ENCODE data around the gene SCFD2. TPM values are rescaled to one million over a fixed set of nuclear protein-coding genes. Genes with fewer than 3 reads are reported as not detected.

The SCFD2 gene
- polyA plus RNA-seq, 1 donor from 2014 or later, result 5.0 TPM

DNA sequence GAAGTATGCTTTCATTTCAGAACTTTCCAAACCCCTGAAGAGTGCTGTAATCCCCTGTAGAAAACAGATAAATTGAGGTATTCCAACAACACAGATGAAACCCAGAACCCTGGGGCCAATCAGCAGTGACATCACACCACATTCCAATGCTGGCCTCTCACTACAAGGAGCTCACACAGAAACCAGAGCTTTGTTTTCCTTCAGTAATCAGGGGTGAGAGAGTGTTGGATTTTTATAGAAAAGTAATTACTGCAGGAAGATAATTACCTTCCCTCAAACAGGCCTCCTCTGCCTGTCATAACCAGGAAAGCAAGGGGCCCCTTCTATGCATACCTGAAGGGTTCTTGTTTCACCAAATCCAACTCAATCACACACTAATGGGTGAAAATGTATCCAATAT is 246.2 kb downstream of the SCFD2 start:
- H3K36me3 ChIP-seq (ENCODE audit: insufficient read depth, low read length), result no peaks in the 10 kb centered on the region
- H3K27ac ChIP-seq (ENCODE audit: low read length), result no peak overlapping the region
- no peaks in the 10 kb centered on the region for H3K79me2 ChIP-seq (replicated peaks; ENCODE audit: insufficient read depth, low read length)
- H3K9ac ChIP-seq (ENCODE audit: low read length), result no peak overlapping the region
- no peak overlapping the region for H3K4me3 ChIP-seq (ENCODE audit: low read length)
- H2AFZ ChIP-seq (ENCODE audit: low read depth, low read length), result no peak overlapping the region
- no peaks in the 10 kb centered on the region for H4K20me1 ChIP-seq (ENCODE audit: insufficient read depth)
- no peak overlapping the region for H3K4me2 ChIP-seq (ENCODE audit: low read length)
- no peaks in the 10 kb centered on the region for H3K9me2 ChIP-seq (ENCODE audit: insufficient read depth, low read length)
- H3K27me3 ChIP-seq (ENCODE audit: insufficient read depth, low read depth, low read length), result no peaks in the 10 kb centered on the region
- no peaks in the 10 kb centered on the region for H3K9me3 ChIP-seq (ENCODE audit: low read length)
- no peaks in the 10 kb centered on the region for H3F3A ChIP-seq (ENCODE audit: insufficient read depth, low read length, poor library complexity, severe bottlenecking)
- TF ChIP-seq POLR2AphosphoS5 (IDR thresholded peaks at IDR 0.05) (no peak), MXI1 (conservative IDR thresholded peaks at IDR 0.05; ENCODE audit: poor library complexity, severe bottlenecking) (no peak), EP300 (conservative IDR thresholded peaks at IDR 0.05; ENCODE audit: poor library complexity, severe bottlenecking) (no peak), SMC3 (conservative IDR thresholded peaks at IDR 0.05; ENCODE audit: poor library complexity) (no peak), TAF1 (IDR thresholded peaks at IDR 0.05; ENCODE audit: low read depth) (no peak), EZH2 (IDR thresholded peaks at IDR 0.05; ENCODE audit: borderline replicate concordance, insufficient read depth, low read length, poor library complexity, severe bottlenecking) (no peak), RAD21 (conservative IDR thresholded peaks at IDR 0.05) (no peak)
- TF ChIP-seq, protein P1, sequence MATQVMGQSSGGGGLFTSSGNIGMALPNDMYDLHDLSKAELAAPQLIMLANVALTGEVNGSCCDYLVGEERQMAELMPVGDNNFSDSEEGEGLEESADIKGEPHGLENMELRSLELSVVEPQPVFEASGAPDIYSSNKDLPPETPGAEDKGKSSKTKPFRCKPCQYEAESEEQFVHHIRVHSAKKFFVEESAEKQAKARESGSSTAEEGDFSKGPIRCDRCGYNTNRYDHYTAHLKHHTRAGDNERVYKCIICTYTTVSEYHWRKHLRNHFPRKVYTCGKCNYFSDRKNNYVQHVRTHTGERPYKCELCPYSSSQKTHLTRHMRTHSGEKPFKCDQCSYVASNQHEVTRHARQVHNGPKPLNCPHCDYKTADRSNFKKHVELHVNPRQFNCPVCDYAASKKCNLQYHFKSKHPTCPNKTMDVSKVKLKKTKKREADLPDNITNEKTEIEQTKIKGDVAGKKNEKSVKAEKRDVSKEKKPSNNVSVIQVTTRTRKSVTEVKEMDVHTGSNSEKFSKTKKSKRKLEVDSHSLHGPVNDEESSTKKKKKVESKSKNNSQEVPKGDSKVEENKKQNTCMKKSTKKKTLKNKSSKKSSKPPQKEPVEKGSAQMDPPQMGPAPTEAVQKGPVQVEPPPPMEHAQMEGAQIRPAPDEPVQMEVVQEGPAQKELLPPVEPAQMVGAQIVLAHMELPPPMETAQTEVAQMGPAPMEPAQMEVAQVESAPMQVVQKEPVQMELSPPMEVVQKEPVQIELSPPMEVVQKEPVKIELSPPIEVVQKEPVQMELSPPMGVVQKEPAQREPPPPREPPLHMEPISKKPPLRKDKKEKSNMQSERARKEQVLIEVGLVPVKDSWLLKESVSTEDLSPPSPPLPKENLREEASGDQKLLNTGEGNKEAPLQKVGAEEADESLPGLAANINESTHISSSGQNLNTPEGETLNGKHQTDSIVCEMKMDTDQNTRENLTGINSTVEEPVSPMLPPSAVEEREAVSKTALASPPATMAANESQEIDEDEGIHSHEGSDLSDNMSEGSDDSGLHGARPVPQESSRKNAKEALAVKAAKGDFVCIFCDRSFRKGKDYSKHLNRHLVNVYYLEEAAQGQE (IDR thresholded peaks at IDR 0.05; ENCODE audit: borderline replicate concordance), result no peak
- TF ChIP-seq, protein P2, sequence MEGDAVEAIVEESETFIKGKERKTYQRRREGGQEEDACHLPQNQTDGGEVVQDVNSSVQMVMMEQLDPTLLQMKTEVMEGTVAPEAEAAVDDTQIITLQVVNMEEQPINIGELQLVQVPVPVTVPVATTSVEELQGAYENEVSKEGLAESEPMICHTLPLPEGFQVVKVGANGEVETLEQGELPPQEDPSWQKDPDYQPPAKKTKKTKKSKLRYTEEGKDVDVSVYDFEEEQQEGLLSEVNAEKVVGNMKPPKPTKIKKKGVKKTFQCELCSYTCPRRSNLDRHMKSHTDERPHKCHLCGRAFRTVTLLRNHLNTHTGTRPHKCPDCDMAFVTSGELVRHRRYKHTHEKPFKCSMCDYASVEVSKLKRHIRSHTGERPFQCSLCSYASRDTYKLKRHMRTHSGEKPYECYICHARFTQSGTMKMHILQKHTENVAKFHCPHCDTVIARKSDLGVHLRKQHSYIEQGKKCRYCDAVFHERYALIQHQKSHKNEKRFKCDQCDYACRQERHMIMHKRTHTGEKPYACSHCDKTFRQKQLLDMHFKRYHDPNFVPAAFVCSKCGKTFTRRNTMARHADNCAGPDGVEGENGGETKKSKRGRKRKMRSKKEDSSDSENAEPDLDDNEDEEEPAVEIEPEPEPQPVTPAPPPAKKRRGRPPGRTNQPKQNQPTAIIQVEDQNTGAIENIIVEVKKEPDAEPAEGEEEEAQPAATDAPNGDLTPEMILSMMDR (IDR thresholded peaks at IDR 0.05; ENCODE audit: poor library complexity, severe bottlenecking), result no peak

DNA sequence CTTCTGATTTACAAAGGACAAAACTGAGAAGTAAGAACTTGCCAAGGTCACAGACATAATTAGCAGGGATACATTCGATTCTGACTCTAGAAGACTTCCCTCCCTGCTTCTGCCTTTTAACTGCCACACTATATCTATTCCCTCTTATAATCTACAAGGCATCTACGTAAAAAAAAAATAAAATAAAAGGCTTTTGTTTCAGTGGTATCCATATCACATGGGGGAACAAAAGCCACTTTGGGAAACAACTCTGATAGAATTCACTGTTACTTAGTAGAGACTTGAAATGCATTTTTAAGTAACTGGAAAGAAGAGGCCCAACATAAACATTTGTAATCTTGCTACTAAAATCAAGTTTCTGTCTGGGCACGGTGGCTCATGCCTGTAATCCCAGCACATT is 247.2 kb downstream of the SCFD2 start:
- H3K4me2 ChIP-seq (ENCODE audit: low read length), result no peak overlapping the region
- TF ChIP-seq MXI1 (conservative IDR thresholded peaks at IDR 0.05; ENCODE audit: poor library complexity, severe bottlenecking), result no peak
- TF ChIP-seq, protein P1 (IDR thresholded peaks at IDR 0.05; ENCODE audit: borderline replicate concordance), result no peak
- TF ChIP-seq EP300 (conservative IDR thresholded peaks at IDR 0.05; ENCODE audit: poor library complexity, severe bottlenecking), result no peak
- no peak for TF ChIP-seq POLR2AphosphoS5 (IDR thresholded peaks at IDR 0.05)
- TF ChIP-seq TAF1 (IDR thresholded peaks at IDR 0.05; ENCODE audit: low read depth), result no peak
- TF ChIP-seq, protein P2 (IDR thresholded peaks at IDR 0.05; ENCODE audit: poor library complexity, severe bottlenecking), result no peak
- TF ChIP-seq RAD21 (conservative IDR thresholded peaks at IDR 0.05), result no peak
- no peak for TF ChIP-seq EZH2 (IDR thresholded peaks at IDR 0.05; ENCODE audit: borderline replicate concordance, insufficient read depth, low read length, poor library complexity, severe bottlenecking)
- no peak for TF ChIP-seq SMC3 (conservative IDR thresholded peaks at IDR 0.05; ENCODE audit: poor library complexity)
- H3K4me3 ChIP-seq (ENCODE audit: low read length), result no peak overlapping the region

More for the DNA sequence above, 247.2 kb downstream of the SCFD2 start:
- H3F3A ChIP-seq (ENCODE audit: insufficient read depth, low read length, poor library complexity, severe bottlenecking), result no peaks in the 10 kb centered on the region
- H3K79me2 ChIP-seq (replicated peaks; ENCODE audit: insufficient read depth, low read length), result no peaks in the 10 kb centered on the region
- H3K9me2 ChIP-seq (ENCODE audit: insufficient read depth, low read length), result no peaks in the 10 kb centered on the region
- H3K36me3 ChIP-seq (ENCODE audit: insufficient read depth, low read length), result no peaks in the 10 kb centered on the region
- H2AFZ ChIP-seq (ENCODE audit: low read depth, low read length), result no peak overlapping the region
- H3K9me3 ChIP-seq (ENCODE audit: low read length), result no peaks in the 10 kb centered on the region
- H3K27ac ChIP-seq (ENCODE audit: low read length), result no peak overlapping the region
- H3K27me3 ChIP-seq (ENCODE audit: insufficient read depth, low read depth, low read length), result no peaks in the 10 kb centered on the region
- no peaks in the 10 kb centered on the region for H4K20me1 ChIP-seq (ENCODE audit: insufficient read depth)
- no peak overlapping the region for H3K9ac ChIP-seq (ENCODE audit: low read length)
